Small intestine (tissue), 7 donors: ENCODE data around the gene VPS54. TPM values are rescaled to one million over a fixed set of nuclear protein-coding genes. Genes with fewer than 3 reads are reported as not detected.

Experiments used
- DNase-seq, 2 donors: peaks; one replicate each; pipeline versions ENCODE4 v3.0.0 to v3.0.0-alpha.2; 2013
- FAIRE-seq: peaks from 2 replicates; lab custom pipeline; 2012; peaks lifted over from hg19 to GRCh38; lab: Jason Lieb, UNC
- H3K27ac ChIP-seq, 3 donors: one replicate each; pipeline ENCODE4 v1.5.1; 2013; ENCODE audit warnings: low read length in 2 of 3, mild to moderate bottlenecking in 2 of 3, control low read depth in 1 of 3, inconsistent platforms in 1 of 3, low read depth in 1 of 3, moderate library complexity in 1 of 3
- H3K27me3 ChIP-seq, 3 donors: one replicate each; pipeline ENCODE4 v1.6.1; 2013; ENCODE audit warnings: low read length in 3 of 3, inconsistent platforms in 1 of 3; ENCODE audit not compliant: control insufficient read depth in 3 of 3, insufficient read depth in 3 of 3
- H3K36me3 ChIP-seq, 3 donors: one replicate each; pipeline ENCODE4 v1.6.1; 2013; ENCODE audit warnings: low read length in 3 of 3, inconsistent platforms in 1 of 3, low read depth in 1 of 3, mild to moderate bottlenecking in 1 of 3, moderate library complexity in 1 of 3; ENCODE audit not compliant: control insufficient read depth in 3 of 3, insufficient read depth in 2 of 3
- H3K4me1 ChIP-seq, 3 donors: one replicate each; pipeline ENCODE4 v1.6.1; 2013; ENCODE audit warnings: low read length in 2 of 3, inconsistent platforms in 1 of 3, low read depth in 1 of 3, mild to moderate bottlenecking in 1 of 3, moderate library complexity in 1 of 3; ENCODE audit not compliant: control insufficient read depth in 3 of 3, insufficient read depth in 2 of 3
- H3K4me3 ChIP-seq, 3 donors: one replicate each; pipeline ENCODE4 v1.5.1; 2013; ENCODE audit warnings: low read length in 3 of 3, control low read depth in 1 of 3, inconsistent platforms in 1 of 3, low read depth in 1 of 3, mild to moderate bottlenecking in 1 of 3, moderate library complexity in 1 of 3
- H3K9me3 ChIP-seq, 2 donors: one replicate each; pipeline ENCODE4 v1.6.1; 2013; ENCODE audit warnings: low read depth in 1 of 2, low read length in 1 of 2; ENCODE audit not compliant: control insufficient read depth in 2 of 2, insufficient read depth in 1 of 2
- WGBS, 3 donors: extraction: QIAGEN DNeasy Blood & Tissue Kit; methylation state at CpG; one replicate each; pipeline ENCODE4 v1.1.7; 2013; 5-methylcytosine and 5-hydroxymethylcytosine counted together
- polyA plus RNA-seq, 4 donors: library from polyadenylated mRNA; stranded (reverse) in 3 of 4; unstranded in 1 of 4; fragments of 200-250 nt in 3 of 4; fragments of 120-200 nt in 1 of 4; gene quantifications; one replicate each; pipeline versions ENCODE4 v1.2.1 to v1.2.3, GENCODE V29; 2013
- donor health status: healthy with polysubstance abuse.
- donor health status: control.
- donor health status: control.
- donor health status: Bipolar disorder and iron deficiency.
- donor health status: healthy.

The VPS54 gene
- polyA plus RNA-seq, 4 donors, result 12.3 to 30.4 (median 17.6) TPM

GRCh38 chr2:64029116-64029665 lies 10.0 kb upstream of the VPS54 start:
- no peaks in the 10 kb centered on the region for H3K4me1 ChIP-seq
- H3K27me3 ChIP-seq, result no peaks in the 10 kb centered on the region
- FAIRE-seq, result no peak
- H3K4me3 ChIP-seq, result no peak overlapping the region
- DNase-seq, result no peak
- no peak overlapping the region for H3K27ac ChIP-seq
- no peaks in the 10 kb centered on the region for H3K9me3 ChIP-seq
- 70 to 89% (median 76%) methylated on average over 2 of the region's 2 CpGs for WGBS, 3 donors
- no peaks in the 10 kb centered on the region for H3K36me3 ChIP-seq

DNA sequence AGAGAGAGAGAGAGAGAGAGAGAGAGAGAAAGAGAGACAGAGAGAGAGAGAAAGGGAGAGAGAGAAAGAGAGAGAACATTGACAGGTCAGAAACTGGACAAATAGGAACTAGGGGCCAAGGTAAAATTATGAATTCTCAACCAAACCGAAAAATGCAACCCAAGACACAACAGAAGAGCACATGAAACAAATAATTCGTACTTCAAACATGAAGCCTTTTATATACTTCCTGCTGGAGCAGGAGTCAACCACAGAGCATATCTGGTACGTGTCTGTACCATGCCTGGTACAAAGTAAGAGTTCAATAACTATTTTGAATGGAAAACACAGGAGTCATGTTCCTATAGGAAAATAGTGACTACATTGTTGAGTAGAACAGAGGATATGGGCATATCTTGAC lies 6.5 kb upstream of the VPS54 start:
- DNase-seq (no peak), FAIRE-seq (no peak)
- Histone ChIP-seq H3K27me3 (no peaks in the 10 kb centered on the region), H3K4me3 (no peak overlapping the region), H3K27ac (no peak overlapping the region), H3K4me1 (peaks cover 3 to 8% (median 4%) of the 10 kb centered on the region in 3 donors), H3K36me3 (no peaks in the 10 kb centered on the region), H3K9me3 (no peaks in the 10 kb centered on the region)
- WGBS, 3 donors, result 61 to 90% (median 74%) methylated on average over 3 of the region's 3 CpGs

DNA sequence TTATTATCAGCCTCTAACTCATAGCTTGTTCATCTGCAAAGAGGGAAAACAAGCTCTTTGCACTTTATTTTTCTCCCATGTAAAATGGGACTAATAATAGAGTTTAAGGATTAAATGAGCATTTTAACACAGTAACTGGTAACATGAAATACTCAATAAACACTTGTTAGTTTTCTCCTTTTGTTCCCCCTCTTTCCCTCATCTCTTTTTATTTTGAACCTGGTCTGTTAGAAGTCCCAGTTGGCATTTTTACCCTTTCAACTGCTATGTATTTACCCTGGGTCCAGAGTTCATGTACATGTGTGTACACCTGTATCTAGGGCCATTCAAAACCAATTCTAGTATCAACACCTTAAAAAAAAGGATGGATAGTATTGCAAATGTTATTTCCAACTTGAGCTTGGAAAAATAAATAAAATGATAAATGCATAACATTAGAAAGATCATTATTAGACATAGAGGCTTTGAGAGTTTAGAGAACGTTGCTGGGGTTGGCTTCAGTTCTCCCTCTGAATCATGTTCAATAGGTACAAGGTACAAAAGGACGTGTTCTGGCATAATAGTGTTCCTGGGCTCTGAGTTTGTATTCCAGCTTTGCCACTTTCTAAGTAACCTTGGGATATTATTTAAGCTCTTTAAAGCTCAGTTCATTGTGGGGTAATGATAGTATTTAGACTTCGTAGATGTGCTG lies 5.2 kb upstream of the VPS54 start:
- Histone ChIP-seq H3K36me3 (no peaks in the 10 kb centered on the region), H3K27ac (peak overlapping the region in 2 of 3 donors; percentile 69 to 78), H3K27me3 (no peaks in the 10 kb centered on the region), H3K9me3 (no peaks in the 10 kb centered on the region), H3K4me3 (no peak overlapping the region), H3K4me1 (peaks cover 3 to 16% (median 7%) of the 10 kb centered on the region in 3 donors)
- 24 to 71% (median 38%) methylated on average over 3 of the region's 3 CpGs for WGBS, 3 donors
- FAIRE-seq, result peak; percentile 62
- DNase-seq, result peak; percentile 48 to 79

- H3K4me1 ChIP-seq, result peaks cover 3 to 16% (median 7%) of the 10 kb centered on the region in 3 donors
- WGBS, 3 donors, result 70 to 80% (median 71%) methylated on average over 4 of the region's 4 CpGs
- no peaks in the 10 kb centered on the region for H3K27me3 ChIP-seq
- H3K4me3 ChIP-seq, result no peak overlapping the region
- H3K27ac ChIP-seq, result peak overlapping the region in 2 of 3 donors; percentile 69 to 78
- peak; percentile 16 to 38 for DNase-seq
- H3K9me3 ChIP-seq, result no peaks in the 10 kb centered on the region
- no peak for FAIRE-seq
- no peaks in the 10 kb centered on the region for H3K36me3 ChIP-seq
These were observed 4.4 kb upstream of the VPS54 start for GRCh38 chr2:64023485-64024258.

DNA sequence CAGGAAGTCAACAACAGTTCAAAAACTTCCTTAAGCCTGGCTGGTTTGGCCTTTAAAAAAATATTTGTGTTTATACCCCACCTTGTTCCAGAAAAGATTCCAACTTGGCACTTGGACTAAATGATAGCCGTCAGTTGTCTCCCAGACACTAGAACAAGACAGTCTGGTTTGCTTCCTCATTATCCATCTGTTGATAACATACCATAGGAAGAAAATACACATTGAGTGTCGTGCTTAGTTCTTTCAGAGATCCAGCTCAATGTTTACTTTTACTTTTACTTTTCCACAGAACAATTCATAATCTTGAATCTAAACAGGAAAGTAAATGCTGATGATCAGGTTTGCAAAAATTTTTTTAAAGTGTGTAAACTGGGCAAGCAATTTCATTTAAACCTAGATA lies 2.4 kb upstream of the VPS54 start:
- WGBS, 3 donors, result 3 to 24% (median 4%) methylated on average over 2 of the region's 2 CpGs
- Histone ChIP-seq H3K36me3 (no peaks in the 10 kb centered on the region), H3K27me3 (no peaks in the 10 kb centered on the region), H3K9me3 (no peaks in the 10 kb centered on the region), H3K27ac (peak overlapping the region; percentile 33 to 74 (median 41)), H3K4me1 (peaks cover 3 to 16% (median 7%) of the 10 kb centered on the region in 3 donors), H3K4me3 (no peak overlapping the region)
- DNase-seq, result peak; percentile 57 to 58
- FAIRE-seq, result no peak

DNA sequence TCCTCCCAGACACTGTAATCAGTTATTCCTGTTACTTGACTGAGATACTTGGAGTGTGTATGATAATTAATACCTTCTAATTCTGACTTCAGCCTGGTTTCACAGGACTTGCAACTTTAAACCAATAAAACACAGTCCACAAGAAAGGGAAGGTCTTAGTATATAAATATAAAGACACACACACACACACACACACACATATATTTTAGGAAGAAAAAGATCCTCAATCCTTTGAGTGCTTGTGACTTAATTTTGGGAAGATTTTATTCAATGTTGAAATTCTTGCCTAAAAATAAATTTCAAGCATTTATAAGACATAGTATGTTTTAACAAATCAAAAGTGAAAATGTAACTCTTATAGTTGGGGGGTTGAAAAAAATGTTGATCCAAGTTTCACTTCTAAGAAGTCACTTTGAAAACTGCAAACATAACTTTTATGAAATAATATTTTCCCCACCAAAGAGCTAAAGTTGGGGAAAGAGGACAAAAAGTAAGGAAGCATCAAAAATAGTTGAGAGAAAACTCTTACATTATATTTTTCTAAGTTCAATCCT lies 824 bp upstream of the VPS54 start:
- peak overlapping the region in 1 of 3 donors; percentile 72 for H3K4me3 ChIP-seq
- H3K9me3 ChIP-seq, result no peaks in the 10 kb centered on the region
- peak overlapping the region; percentile 95 to 98 (median 98) for H3K27ac ChIP-seq
- H3K27me3 ChIP-seq, result no peaks in the 10 kb centered on the region
- FAIRE-seq (no peak), DNase-seq (no peak)
- no peaks in the 10 kb centered on the region for H3K36me3 ChIP-seq
- peaks cover 3 to 16% (median 7%) of the 10 kb centered on the region in 3 donors for H3K4me1 ChIP-seq

GRCh38 chr2:64018701-64019082 lies 536 bp downstream of the VPS54 start:
- no peak for FAIRE-seq
- Histone ChIP-seq H3K4me3 (peak overlapping the region; percentile 72 to 89 (median 82)), H3K27me3 (no peaks in the 10 kb centered on the region), H3K4me1 (peaks cover 2 to 11% (median 5%) of the 10 kb centered on the region in 3 donors), H3K27ac (peak overlapping the region; percentile 95 to 98 (median 98)), H3K9me3 (no peaks in the 10 kb centered on the region), H3K36me3 (no peaks in the 10 kb centered on the region)
- 1% methylated on average over 17 to 38 of the region's 38 CpGs for WGBS, 3 donors
- DNase-seq, result peak in 1 of 2 donors; percentile 31
